ENCODE measurements around the gene CHMP1A. TPM values are rescaled to one million over a fixed set of nuclear protein-coding genes. Genes with fewer than 3 reads are reported as not detected.

CHMP1A gene
- total and polyA plus RNA-seq, 2 of the 8 experiments (the other 6 are each of a cell fraction or from before 2014, with no cell fraction given): 64.4 to 75.8 TPM

DNA sequence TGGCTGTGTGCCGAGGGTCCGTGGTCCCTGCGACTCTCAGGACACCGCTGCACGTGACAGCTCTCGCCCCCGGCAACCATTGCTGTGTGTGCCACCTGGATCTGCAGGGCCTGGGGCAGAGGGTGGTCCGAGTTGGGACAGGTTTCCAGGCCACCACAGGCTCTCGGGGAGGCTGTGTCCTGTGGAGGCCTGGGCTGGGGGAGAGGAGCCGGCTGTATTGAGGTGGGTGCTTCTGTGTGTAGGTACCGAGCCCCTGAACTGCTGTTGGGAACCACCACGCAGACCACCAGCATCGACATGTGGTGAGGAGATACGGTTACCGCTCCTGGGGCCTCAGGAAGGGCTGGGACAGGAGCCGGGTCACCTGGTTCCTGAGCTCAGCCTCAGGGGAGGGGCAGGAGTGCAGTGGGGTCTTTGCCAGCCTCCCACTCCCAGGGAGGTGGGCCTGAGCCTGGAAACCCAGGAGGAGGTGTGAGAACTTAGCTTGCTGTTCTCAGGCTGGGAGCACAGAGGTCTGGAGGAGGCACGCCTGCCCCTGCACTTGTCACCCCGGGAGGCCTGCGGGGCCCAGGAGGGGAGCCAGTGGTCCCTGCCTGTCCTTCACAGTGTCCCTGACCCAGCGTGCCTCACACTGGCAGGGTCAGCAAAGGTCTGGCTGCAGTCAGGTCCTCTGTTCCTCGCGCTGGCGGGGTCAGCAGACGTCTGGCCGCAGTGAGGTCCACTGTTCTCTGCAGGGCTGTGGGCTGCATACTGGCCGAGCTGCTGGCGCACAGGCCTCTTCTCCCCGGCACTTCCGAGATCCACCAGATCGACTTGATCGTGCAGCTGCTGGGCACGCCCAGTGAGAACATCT, 36.6 kb upstream of the CHMP1A start:
- H3K4me2 ChIP-seq (ENCODE audit: insufficient read depth in 1 of 2, low read depth in 2 of 2, low read length in 2 of 2): no peak overlapping the region
- H2BK12ac ChIP-seq (ENCODE audit: low read depth, low read length): no peak overlapping the region
- no peak overlapping the region for H3K27ac ChIP-seq (ENCODE audit: low read depth, low read length)
- no peak overlapping the region for H3K18ac ChIP-seq (ENCODE audit: extremely low read depth, low read length)
- no peak overlapping the region for H3K23ac ChIP-seq (ENCODE audit: insufficient read length)
- H3K14ac ChIP-seq (ENCODE audit: insufficient read length): no peak overlapping the region
- FAIRE-seq (no peak), DNase-seq (ENCODE audit: low read depth in 1 of 2, low spot score in 2 of 2) (no peak)
- WGBS, 2 experiments (ENCODE audit: extremely low coverage in 1 of 2, insufficient coverage in 1 of 2, insufficient read length in 1 of 2, insufficient replicate concordance in 2 of 2, low coverage in 1 of 2, low lambda C conversion rate in 2 of 2, missing lambda C conversion rate in 1 of 2): 95% methylated on average over 32 of the region's 32 CpGs; no CpG with 5 or more reads in 1 of the 2 experiments
- H4K91ac ChIP-seq (replicated peaks; ENCODE audit: insufficient read length, low read length): no peak overlapping the region
- H3K9ac ChIP-seq (replicated peaks in 1 of 4; ENCODE audit: extremely low read depth in 1 of 4, low read depth in 3 of 4, low read length in 3 of 4): no peak overlapping the region
- H3K79me1 ChIP-seq (ENCODE audit: low read depth, low read length): peaks cover 3% of the 10 kb centered on the region
- H2BK15ac ChIP-seq (ENCODE audit: low read length): no peak overlapping the region
- no peak overlapping the region for H2BK120ac ChIP-seq (replicated peaks; ENCODE audit: low read depth, low read length)
- no peak overlapping the region for H3K56ac ChIP-seq (replicated peaks; ENCODE audit: insufficient read length, low read depth, low read length)
- no peaks in the 10 kb centered on the region for H3K4me1 ChIP-seq (replicated peaks in 1 of 4; ENCODE audit: control insufficient read depth in 3 of 4, insufficient read depth in 4 of 4, low read length in 3 of 4)
- H4K5ac ChIP-seq (ENCODE audit: insufficient read length, low read depth, low read length): no peak overlapping the region
- no peaks in the 10 kb centered on the region for H3K9me3 ChIP-seq (ENCODE audit: insufficient read depth in 2 of 2, low read depth in 1 of 2, low read length in 1 of 2)
- H2BK20ac ChIP-seq (ENCODE audit: low read length): no peak overlapping the region
- ChIA-PET POLR2A (ENCODE audit: partially characterized antibody) (interaction anchor here (0.8 to 6.6 kb wide), 6 partner anchors 9 to 129 kb away, joined by 3 to 36 read pairs (median 4); no protein-coding TSS in a partner anchor), CTCF (ENCODE audit: partially characterized antibody) (interaction anchor here (0.7 to 1.2 kb wide), 4 partner anchors 17 to 94 kb away, joined by 3 to 4 read pairs (median 4); no protein-coding TSS in a partner anchor)
- H3K79me2 ChIP-seq (ENCODE audit: control insufficient read depth in 1 of 2, insufficient read depth in 2 of 2, low read length in 2 of 2): no peaks in the 10 kb centered on the region
- peaks cover 3 to 40% (median 17%) of the 10 kb centered on the region in 4 experiments; a peak in 7 of 8 replicates for H3K36me3 ChIP-seq (ENCODE audit: control insufficient read depth in 2 of 4, insufficient read depth in 4 of 4, low read length in 3 of 4)
- H2AFZ ChIP-seq (ENCODE audit: low read length): no peak overlapping the region
- no peaks in the 10 kb centered on the region for H3K23me2 ChIP-seq (ENCODE audit: low read depth, low read length)
- H3K4me3 ChIP-seq (ENCODE audit: extremely low read depth in 1 of 4, insufficient read depth in 2 of 4, low read depth in 3 of 4, low read length in 4 of 4): no peak overlapping the region
- peaks cover 0 to 25% of the 10 kb centered on the region in 2 experiments for H4K20me1 ChIP-seq (replicated peaks in 1 of 2; ENCODE audit: control insufficient read depth in 1 of 2, insufficient read depth in 2 of 2, low read length in 2 of 2)
- 0 out of 2 replicates have a peak overlapping the region, but pooled peaks have one; percentile 44 for H2BK5ac ChIP-seq (ENCODE audit: low read depth, low read length)
- no peaks in the 10 kb centered on the region for H3K27me3 ChIP-seq (replicated peaks in 1 of 4; ENCODE audit: control insufficient read depth in 3 of 4, extremely low read depth in 1 of 4, insufficient read depth in 3 of 4, low read length in 3 of 4)
- no peak overlapping the region for H2AK5ac ChIP-seq (ENCODE audit: low read depth, low read length)
- H4K8ac ChIP-seq (ENCODE audit: extremely low read depth, insufficient read depth, low read length): no peak overlapping the region
- H3K4ac ChIP-seq (replicated peaks; ENCODE audit: insufficient read length, low read depth, low read length): no peak overlapping the region
- no peak for TF ChIP-seq FOSL1 (IDR thresholded peaks at IDR 0.05; ENCODE audit: insufficient read depth, low read depth, low read length)
- no peak for TF ChIP-seq TBP (IDR thresholded peaks at IDR 0.05; ENCODE audit: low read depth, low read length)
- TF ChIP-seq, protein P1, sequence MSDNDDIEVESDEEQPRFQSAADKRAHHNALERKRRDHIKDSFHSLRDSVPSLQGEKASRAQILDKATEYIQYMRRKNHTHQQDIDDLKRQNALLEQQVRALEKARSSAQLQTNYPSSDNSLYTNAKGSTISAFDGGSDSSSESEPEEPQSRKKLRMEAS (IDR thresholded peaks at IDR 0.05): no peak
- no peak for TF ChIP-seq CHD1 (IDR thresholded peaks at IDR 0.05; ENCODE audit: low read depth, low read length)
- TF ChIP-seq BCL11A (IDR thresholded peaks at IDR 0.05; ENCODE audit: low read depth in 2 of 2, low read length in 2 of 2): no peak

Measured in H1 (cell line).